Measurements from ENCODE around the gene FMR1.

The FMR1 gene

GRCh38 chrX:147935156-147935758, 23.5 kb downstream of the FMR1 start:
- Mint-ChIP-seq H3K4me3 (no peak overlapping the region), H3K27me3 (no peaks in the 10 kb centered on the region), H3K36me3 (peaks cover 30% of the 10 kb centered on the region), H3K27ac (no peak overlapping the region), H3K9me3 (no peaks in the 10 kb centered on the region), H3K4me1 (no peaks in the 10 kb centered on the region)
- no peak for DNase-seq
- CTCF ChIA-PET, result no interaction called here

GRCh38 chrX:147945286-147945685, 33.6 kb downstream of the FMR1 start:
- peaks cover 46% of the 10 kb centered on the region for H3K36me3 Mint-ChIP-seq
- DNase-seq, result no peak
- CTCF ChIA-PET, result no interaction called here

GRCh38 chrX:147948531-147948930, 36.8 kb downstream of the FMR1 start:
- CTCF ChIA-PET, result no interaction called here

More at GRCh38 chrX:147945286-147945685, 33.6 kb downstream of the FMR1 start:
- Mint-ChIP-seq H3K27me3 (no peaks in the 10 kb centered on the region), H3K4me3 (no peak overlapping the region), H3K27ac (no peak overlapping the region), H3K9me3 (no peaks in the 10 kb centered on the region), H3K4me1 (no peaks in the 10 kb centered on the region)

GRCh38 chrX:147950352-147950751, 38.6 kb downstream of the FMR1 start:
- CTCF ChIA-PET, result no interaction called here
- Mint-ChIP-seq H3K27ac (no peak overlapping the region), H3K4me1 (no peaks in the 10 kb centered on the region), H3K9me3 (no peaks in the 10 kb centered on the region), H3K36me3 (peaks cover 28% of the 10 kb centered on the region), H3K27me3 (no peaks in the 10 kb centered on the region), H3K4me3 (no peak overlapping the region)
- no peak for DNase-seq

More at GRCh38 chrX:147948531-147948930, 36.8 kb downstream of the FMR1 start:
- no peaks in the 10 kb centered on the region for H3K4me1 Mint-ChIP-seq
- no peaks in the 10 kb centered on the region for H3K27me3 Mint-ChIP-seq
- H3K27ac Mint-ChIP-seq, result no peak overlapping the region
- H3K36me3 Mint-ChIP-seq, result peaks cover 40% of the 10 kb centered on the region
- no peak for DNase-seq
- H3K4me3 Mint-ChIP-seq, result no peak overlapping the region
- H3K9me3 Mint-ChIP-seq, result no peaks in the 10 kb centered on the region

- H3K9me3 Mint-ChIP-seq, result no peaks in the 10 kb centered on the region
- H3K4me1 Mint-ChIP-seq, result no peaks in the 10 kb centered on the region
- peaks cover 15% of the 10 kb centered on the region for H3K36me3 Mint-ChIP-seq
- H3K27ac Mint-ChIP-seq, result no peak overlapping the region
- no peak for DNase-seq
- no peak overlapping the region for H3K4me3 Mint-ChIP-seq
- CTCF ChIA-PET, result no interaction called here
- no peaks in the 10 kb centered on the region for H3K27me3 Mint-ChIP-seq
Measured at GRCh38 chrX:147953976-147954375, 42.3 kb downstream of the FMR1 start.

GRCh38 chrX:147957291-147957690, 45.6 kb downstream of the FMR1 start:
- CTCF ChIA-PET, result no interaction called here
- Mint-ChIP-seq H3K27ac (peak overlapping the region; percentile 3), H3K4me3 (no peak overlapping the region), H3K27me3 (no peaks in the 10 kb centered on the region), H3K9me3 (no peaks in the 10 kb centered on the region), H3K36me3 (no peaks in the 10 kb centered on the region), H3K4me1 (no peaks in the 10 kb centered on the region)
- DNase-seq, result no peak

GRCh38 chrX:147958291-147958690, 46.6 kb downstream of the FMR1 start:
- no peak for DNase-seq
- CTCF ChIA-PET, result no interaction called here
- Mint-ChIP-seq H3K9me3 (no peaks in the 10 kb centered on the region), H3K36me3 (no peaks in the 10 kb centered on the region), H3K4me3 (no peak overlapping the region), H3K27ac (no peak overlapping the region), H3K27me3 (no peaks in the 10 kb centered on the region), H3K4me1 (no peaks in the 10 kb centered on the region)

GRCh38 chrX:147960722-147961121, 49.0 kb downstream of the FMR1 start:
- no peak overlapping the region for H3K4me3 Mint-ChIP-seq
- H3K27me3 Mint-ChIP-seq, result no peaks in the 10 kb centered on the region
- no peak for DNase-seq
- H3K4me1 Mint-ChIP-seq, result no peaks in the 10 kb centered on the region
- H3K36me3 Mint-ChIP-seq, result no peaks in the 10 kb centered on the region
- H3K27ac Mint-ChIP-seq, result no peak overlapping the region
- no peaks in the 10 kb centered on the region for H3K9me3 Mint-ChIP-seq
- CTCF ChIA-PET, result no interaction called here

- Mint-ChIP-seq H3K27ac (no peak overlapping the region), H3K4me3 (no peak overlapping the region), H3K36me3 (no peaks in the 10 kb centered on the region), H3K4me1 (no peaks in the 10 kb centered on the region), H3K9me3 (no peaks in the 10 kb centered on the region), H3K27me3 (no peaks in the 10 kb centered on the region)
- CTCF ChIA-PET, result no interaction called here
- no peak for DNase-seq
Measured at GRCh38 chrX:147962476-147962875, 50.8 kb downstream of the FMR1 start.

- Mint-ChIP-seq H3K27ac (no peak overlapping the region), H3K4me3 (no peak overlapping the region), H3K27me3 (no peaks in the 10 kb centered on the region), H3K9me3 (no peaks in the 10 kb centered on the region), H3K36me3 (no peaks in the 10 kb centered on the region), H3K4me1 (no peaks in the 10 kb centered on the region)
- no peak for DNase-seq
- CTCF ChIA-PET, result no interaction called here
Measured at GRCh38 chrX:147978931-147979330, 67.2 kb downstream of the FMR1 start.

GRCh38 chrX:147981038-147981752, 69.5 kb downstream of the FMR1 start, which contains the start of gene FMR1NB:
Gene FMR1NB (plus strand): TSS chrX:147981337. CDS start chrX:147981403, 66 bp downstream.
- no peaks in the 10 kb centered on the region for H3K27me3 Mint-ChIP-seq
- no peak within 1 kb of the TSS for H3K27ac Mint-ChIP-seq
- CTCF ChIA-PET, result no interaction called here
- no peak within 1 kb of the TSS for H3K4me3 Mint-ChIP-seq
- peaks cover 3% of the 10 kb centered on the region for H3K9me3 Mint-ChIP-seq
- H3K4me1 Mint-ChIP-seq, result no peaks in the 10 kb centered on the region
- no peaks in the 10 kb centered on the region for H3K36me3 Mint-ChIP-seq
- no peak for DNase-seq
